Measurements from ENCODE around the gene NALCN. TPM values are rescaled to one million over a fixed set of nuclear protein-coding genes. Genes with fewer than 3 reads are reported as not detected.

NALCN gene
- total and polyA plus RNA-seq, 2 donors (not counting 1 experiment from before 2014, with no cell fraction given) = not detected

DNA sequence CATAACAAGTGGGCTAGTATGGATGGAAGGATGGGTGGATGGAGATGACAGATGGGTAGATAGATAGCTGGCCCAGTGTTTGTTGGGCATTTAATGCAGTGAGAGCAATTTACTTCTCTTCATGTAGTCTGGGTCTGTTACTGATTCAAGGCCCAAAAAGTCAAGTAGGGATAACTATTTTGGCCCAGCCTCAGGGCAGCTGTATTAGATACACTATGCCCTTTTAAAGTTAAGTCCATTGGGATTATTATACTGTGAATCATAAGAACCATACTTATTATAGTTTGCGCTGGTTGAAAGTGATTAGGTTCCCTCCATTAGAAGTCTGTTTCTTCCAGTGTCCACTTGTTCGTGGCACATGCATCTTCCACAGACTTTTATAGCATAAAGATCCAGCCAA is 40.9 kb upstream of the NALCN start:
- Histone ChIP-seq H3K27me3 (replicated peaks in 1 of 4; ENCODE audit: control extremely low read depth in 1 of 4, control insufficient read depth in 3 of 4, insufficient read depth in 4 of 4, low read length in 3 of 4) (peaks cover 0 to 15% (median under 1%) of the 10 kb centered on the region in 4 experiments), H3K27ac (ENCODE audit: low read length in 2 of 2) (no peak overlapping the region), H4K20me1 (ENCODE audit: control insufficient read depth, insufficient read depth, low read length, poor library complexity, severe bottlenecking) (no peaks in the 10 kb centered on the region), H3K9ac (ENCODE audit: low read length) (no peak overlapping the region), H3K9me3 (ENCODE audit: control extremely low read depth in 1 of 3, control insufficient read depth in 2 of 3, insufficient read depth in 1 of 3, low read length in 2 of 3) (no peaks in the 10 kb centered on the region), H3K4me3 (ENCODE audit: control extremely low read depth in 1 of 5, extremely low read depth in 1 of 5, insufficient read depth in 1 of 5, low read depth in 2 of 5, low read length in 4 of 5) (no peak overlapping the region), H3K79me2 (ENCODE audit: control insufficient read depth, insufficient read depth, low read length) (no peaks in the 10 kb centered on the region), H3K4me1 (ENCODE audit: control insufficient read depth in 2 of 2, insufficient read depth in 2 of 2, low read length in 2 of 2) (peaks cover 0 to 3% of the 10 kb centered on the region in 2 donors), H3K36me3 (replicated peaks in 1 of 2; ENCODE audit: control extremely low read depth in 1 of 2, control insufficient read depth in 1 of 2, extremely low read depth in 1 of 2, insufficient read depth in 2 of 2, low read length in 1 of 2) (no peaks in the 10 kb centered on the region), H3K4me2 (replicated peaks; ENCODE audit: low read depth, low read length, poor library complexity, severe bottlenecking) (no peak overlapping the region), H2AFZ (ENCODE audit: insufficient read depth, low read depth, low read length, poor library complexity, severe bottlenecking) (no peak overlapping the region)
- Mint-ChIP-seq H3K27me3 (peaks cover 17% of the 10 kb centered on the region), H3K4me1 (peaks cover 3% of the 10 kb centered on the region), H3K27ac (no peak overlapping the region), H3K4me3 (no peak overlapping the region), H3K9me3 (ENCODE audit: insufficient read depth) (no peaks in the 10 kb centered on the region)
- ATAC-seq (ENCODE audit: low read depth) (no peak), DNase-seq (no peak)
- CTCF ChIA-PET = no interaction called here
- WGBS (ENCODE audit: insufficient coverage) = no CpG with 5 or more reads among the region's 2 CpGs
- POLR2A ChIA-PET = no interaction called here
- intact Hi-C loops (cut with micrococcal nuclease) = no loop called here
- TF ChIP-seq, protein P1, sequence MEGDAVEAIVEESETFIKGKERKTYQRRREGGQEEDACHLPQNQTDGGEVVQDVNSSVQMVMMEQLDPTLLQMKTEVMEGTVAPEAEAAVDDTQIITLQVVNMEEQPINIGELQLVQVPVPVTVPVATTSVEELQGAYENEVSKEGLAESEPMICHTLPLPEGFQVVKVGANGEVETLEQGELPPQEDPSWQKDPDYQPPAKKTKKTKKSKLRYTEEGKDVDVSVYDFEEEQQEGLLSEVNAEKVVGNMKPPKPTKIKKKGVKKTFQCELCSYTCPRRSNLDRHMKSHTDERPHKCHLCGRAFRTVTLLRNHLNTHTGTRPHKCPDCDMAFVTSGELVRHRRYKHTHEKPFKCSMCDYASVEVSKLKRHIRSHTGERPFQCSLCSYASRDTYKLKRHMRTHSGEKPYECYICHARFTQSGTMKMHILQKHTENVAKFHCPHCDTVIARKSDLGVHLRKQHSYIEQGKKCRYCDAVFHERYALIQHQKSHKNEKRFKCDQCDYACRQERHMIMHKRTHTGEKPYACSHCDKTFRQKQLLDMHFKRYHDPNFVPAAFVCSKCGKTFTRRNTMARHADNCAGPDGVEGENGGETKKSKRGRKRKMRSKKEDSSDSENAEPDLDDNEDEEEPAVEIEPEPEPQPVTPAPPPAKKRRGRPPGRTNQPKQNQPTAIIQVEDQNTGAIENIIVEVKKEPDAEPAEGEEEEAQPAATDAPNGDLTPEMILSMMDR (IDR thresholded peaks at IDR 0.05) = no peak
- no peak for TF ChIP-seq EZH2 (IDR thresholded peaks at IDR 0.05; ENCODE audit: borderline replicate concordance, insufficient read depth, low read depth, low read length, poor library complexity, severe bottlenecking)

GRCh38 chr13:101455863-101456262 is 39.6 kb upstream of the NALCN start:
- H3K9ac ChIP-seq (ENCODE audit: low read length) = no peak overlapping the region
- Mint-ChIP-seq H3K4me1 (peaks cover 3% of the 10 kb centered on the region), H3K27ac (no peak overlapping the region), H3K9me3 (ENCODE audit: insufficient read depth) (no peaks in the 10 kb centered on the region), H3K4me3 (no peak overlapping the region), H3K27me3 (peaks cover 17% of the 10 kb centered on the region)
- POLR2A ChIA-PET = interaction anchor here (0.7 kb wide), 1 partner anchor 787 kb away, joined by 4 read pairs; no protein-coding TSS in a partner anchor
- DNase-seq = no peak
- no peak overlapping the region for H3K27ac ChIP-seq (ENCODE audit: low read length in 2 of 2)
- H3K4me2 ChIP-seq (replicated peaks; ENCODE audit: low read depth, low read length, poor library complexity, severe bottlenecking) = no peak overlapping the region
- no peaks in the 10 kb centered on the region for H3K36me3 ChIP-seq (replicated peaks in 1 of 2; ENCODE audit: control extremely low read depth in 1 of 2, control insufficient read depth in 1 of 2, extremely low read depth in 1 of 2, insufficient read depth in 2 of 2, low read length in 1 of 2)
- intact Hi-C loops (cut with micrococcal nuclease) = no loop called here
- WGBS (ENCODE audit: insufficient coverage) = no CpG with 5 or more reads among the region's 3 CpGs
- H3K4me3 ChIP-seq (ENCODE audit: control extremely low read depth in 1 of 5, extremely low read depth in 1 of 5, insufficient read depth in 1 of 5, low read depth in 2 of 5, low read length in 4 of 5) = no peak overlapping the region
- CTCF ChIA-PET = no interaction called here
- H2AFZ ChIP-seq (ENCODE audit: insufficient read depth, low read depth, low read length, poor library complexity, severe bottlenecking) = no peak overlapping the region
- no peaks in the 10 kb centered on the region for H4K20me1 ChIP-seq (ENCODE audit: control insufficient read depth, insufficient read depth, low read length, poor library complexity, severe bottlenecking)
- peaks cover 0 to 3% of the 10 kb centered on the region in 2 donors for H3K4me1 ChIP-seq (ENCODE audit: control insufficient read depth in 2 of 2, insufficient read depth in 2 of 2, low read length in 2 of 2)
- no peak for ATAC-seq (ENCODE audit: low read depth)
- no peaks in the 10 kb centered on the region for H3K79me2 ChIP-seq (ENCODE audit: control insufficient read depth, insufficient read depth, low read length)
- H3K9me3 ChIP-seq (ENCODE audit: control extremely low read depth in 1 of 3, control insufficient read depth in 2 of 3, insufficient read depth in 1 of 3, low read length in 2 of 3) = no peaks in the 10 kb centered on the region
- no peak for TF ChIP-seq EZH2 (IDR thresholded peaks at IDR 0.05; ENCODE audit: borderline replicate concordance, insufficient read depth, low read depth, low read length, poor library complexity, severe bottlenecking)
- TF ChIP-seq, protein P1 (IDR thresholded peaks at IDR 0.05) = no peak
- H3K27me3 ChIP-seq (replicated peaks in 1 of 4; ENCODE audit: control extremely low read depth in 1 of 4, control insufficient read depth in 3 of 4, insufficient read depth in 4 of 4, low read length in 3 of 4) = peaks cover 0 to 15% (median under 1%) of the 10 kb centered on the region in 4 experiments

Data from B cell (primary cell).